PC-3 (cell line): ENCODE results near the gene SH3D19. TPM values are rescaled to one million over a fixed set of nuclear protein-coding genes. Genes with fewer than 3 reads are reported as not detected.

Source experiments
- ATAC-seq: fragments of 200-7000 bp; cut with Tn5 transposase; 2 replicates; pipeline ENCODE4 v1.9.1; 2020; ENCODE audit warnings: mild to moderate bottlenecking, moderate library complexity
- BruUV-seq: library from RNA; stranded (reverse); fragments of 400-500 nt; replicated peaks from 2 replicates; lab custom pipeline; 2021; lab: Mats Ljungman, UMichigan
- CTCF ChIA-PET: fragments of 300-600 bp; sonication (Branson Sonifier 250); formaldehyde crosslinking; loops from one replicate; lab custom pipeline; 2022; ENCODE audit warnings: antibody characterized with exemption; lab: Charles Lee
- POLR2A ChIA-PET: fragments of 300-600 bp; sonication (Branson Sonifier 250); formaldehyde crosslinking; loops from one replicate; lab custom pipeline; 2022; ENCODE audit warnings: antibody characterized with exemption; ENCODE audit not compliant: unreplicated experiment; lab: Charles Lee
- DNase-seq: peaks from one replicate; pipeline ENCODE4 v3.0.0-alpha.2; 2015
- H2AFZ ChIP-seq: fragments of 300-600 bp; sonication (generic); 2 replicates; pipeline ENCODE4 v1.6.0; 2016; ENCODE audit warnings: antibody characterized with exemption, low read length
- H3F3A ChIP-seq: fragments of 300-600 bp; sonication (generic); one replicate; pipeline ENCODE4 v1.6.0; 2017; ENCODE audit warnings: antibody characterized with exemption, low read length, control low read depth, mild to moderate bottlenecking; ENCODE audit not compliant: unreplicated experiment
- H3K27ac ChIP-seq: fragments of 300-600 bp; sonication (generic); 2 replicates; pipeline ENCODE4 v1.5.1; 2016; ENCODE audit warnings: mild to moderate bottlenecking, low read length
- H3K27me3 ChIP-seq: fragments of 300-600 bp; sonication (generic); 2 replicates; pipeline ENCODE4 v1.6.1; 2016; ENCODE audit warnings: low read length, mixed read lengths
- H3K36me3 ChIP-seq: fragments of 300-600 bp; sonication (generic); 2 replicates; pipeline ENCODE4 v1.6.1; 2016; ENCODE audit warnings: low read depth, mixed run types, low read length, mixed read lengths
- H3K4me1 ChIP-seq: fragments of 300-600 bp; sonication (generic); 2 replicates; pipeline ENCODE4 v1.5.1; 2016; ENCODE audit warnings: low read length; ENCODE audit not compliant: insufficient read depth
- H3K4me2 ChIP-seq: fragments of 300-600 bp; sonication (generic); 2 replicates; pipeline ENCODE4 v1.6.0; 2016; ENCODE audit warnings: low read length
- H3K4me3 ChIP-seq: fragments of 300-600 bp; sonication (generic); 2 replicates; pipeline ENCODE4 v1.5.1; 2016; ENCODE audit warnings: mild to moderate bottlenecking, low read length, mixed read lengths
- H3K79me2 ChIP-seq: fragments of 300-600 bp; sonication (generic); 2 replicates; pipeline ENCODE4 v1.6.1; 2017; ENCODE audit warnings: low read length, mixed read lengths
- H3K9ac ChIP-seq: fragments of 300-600 bp; sonication (generic); 2 replicates; pipeline ENCODE4 v1.6.0; 2016; ENCODE audit warnings: mild to moderate bottlenecking, low read length
- H3K9me2 ChIP-seq: fragments of 300-600 bp; sonication (generic); replicated peaks from 2 replicates; pipeline ENCODE4 v1.6.1; 2016; ENCODE audit warnings: mixed run types, low read length, mixed read lengths
- H3K9me3 ChIP-seq: fragments of 300-600 bp; sonication (generic); 2 replicates; pipeline ENCODE4 v1.6.1; 2016; ENCODE audit warnings: low read length, mixed read lengths
- H4K20me1 ChIP-seq: fragments of 300-600 bp; sonication (generic); 2 replicates; pipeline ENCODE4 v1.6.1; 2016; ENCODE audit warnings: low read length, mixed read lengths
- EZH2 ChIP-seq: fragments of 300-600 bp; sonication (generic); IDR thresholded peaks from one replicate; pipeline ENCODE4 v1.6.1; 2017; ENCODE audit warnings: antibody characterized with exemption, mild to moderate bottlenecking, low read length; ENCODE audit not compliant: unreplicated experiment
- EZH2phosphoT487 ChIP-seq: fragments of 300-600 bp; sonication (generic); IDR thresholded peaks from 2 replicates; pipeline ENCODE4 v1.6.1; 2018; ENCODE audit warnings: mild to moderate bottlenecking, antibody characterized with exemption, low read length, borderline replicate concordance
- intact Hi-C: fragments of 100-400 bp; cut with micrococcal nuclease; formaldehyde crosslinking; loops from 2 replicates; pipeline ENCODE4 v1.9.0; 2023
- total RNA-seq: library from RNA; depleted of rRNA; stranded (reverse); fragments of >200 nt; gene quantifications from 2 replicates; pipeline ENCODE4 v1.2.3, GENCODE V29; 2014
- TF ChIP-seq, protein P1 (sequence below): fragments of 300-600 bp; sonication (generic); conservative IDR thresholded peaks from 2 replicates; pipeline ENCODE4 v1.5.1; 2017; ENCODE audit warnings: antibody characterized with exemption, low read depth, mild to moderate bottlenecking, low read length

Gene SH3D19
- total RNA-seq, 1 experiment from 2014 or later: 30.1 TPM

DNA sequence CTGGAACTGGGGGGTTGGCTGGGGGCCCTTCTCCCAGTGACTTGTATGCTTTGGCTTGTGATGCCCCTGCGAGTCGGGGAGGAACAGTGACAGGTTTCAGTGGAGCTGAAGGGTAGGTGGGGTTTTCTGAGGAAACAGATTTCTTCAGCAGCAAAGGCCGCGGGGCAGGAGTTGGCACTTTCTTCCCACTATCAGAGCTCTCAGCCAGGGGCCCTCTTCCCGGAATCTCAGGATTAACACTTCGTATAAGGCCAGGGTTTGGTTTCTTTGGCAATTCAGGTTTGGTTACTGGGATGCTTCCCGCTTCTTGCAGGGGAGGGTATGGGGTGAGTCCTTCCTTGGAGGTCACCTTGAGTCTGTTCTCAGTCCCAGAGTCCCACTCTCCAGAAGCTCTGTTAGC is 150.6 kb downstream of the SH3D19 start:
- Histone ChIP-seq H3K27me3 (no peaks in the 10 kb centered on the region), H3K4me2 (no peak overlapping the region), H3K27ac (no peak overlapping the region), H3K9me2 (no peaks in the 10 kb centered on the region), H3K4me1 (no peaks in the 10 kb centered on the region), H3K36me3 (0 out of 2 replicates have a peak, but pooled peaks cover 9% of the 10 kb centered on the region), H3F3A (no peaks in the 10 kb centered on the region), H3K4me3 (no peak overlapping the region), H3K9ac (no peak overlapping the region), H4K20me1 (no peaks in the 10 kb centered on the region), H2AFZ (no peak overlapping the region), H3K9me3 (no peaks in the 10 kb centered on the region), H3K79me2 (no peaks in the 10 kb centered on the region)
- ATAC-seq: no peak
- no peak for DNase-seq
- TSS peak; percentile 70 for BruUV-seq
- ChIA-PET CTCF (no interaction called here), POLR2A (no interaction called here)
- intact Hi-C loops: no loop called here
- TF ChIP-seq, protein P1, sequence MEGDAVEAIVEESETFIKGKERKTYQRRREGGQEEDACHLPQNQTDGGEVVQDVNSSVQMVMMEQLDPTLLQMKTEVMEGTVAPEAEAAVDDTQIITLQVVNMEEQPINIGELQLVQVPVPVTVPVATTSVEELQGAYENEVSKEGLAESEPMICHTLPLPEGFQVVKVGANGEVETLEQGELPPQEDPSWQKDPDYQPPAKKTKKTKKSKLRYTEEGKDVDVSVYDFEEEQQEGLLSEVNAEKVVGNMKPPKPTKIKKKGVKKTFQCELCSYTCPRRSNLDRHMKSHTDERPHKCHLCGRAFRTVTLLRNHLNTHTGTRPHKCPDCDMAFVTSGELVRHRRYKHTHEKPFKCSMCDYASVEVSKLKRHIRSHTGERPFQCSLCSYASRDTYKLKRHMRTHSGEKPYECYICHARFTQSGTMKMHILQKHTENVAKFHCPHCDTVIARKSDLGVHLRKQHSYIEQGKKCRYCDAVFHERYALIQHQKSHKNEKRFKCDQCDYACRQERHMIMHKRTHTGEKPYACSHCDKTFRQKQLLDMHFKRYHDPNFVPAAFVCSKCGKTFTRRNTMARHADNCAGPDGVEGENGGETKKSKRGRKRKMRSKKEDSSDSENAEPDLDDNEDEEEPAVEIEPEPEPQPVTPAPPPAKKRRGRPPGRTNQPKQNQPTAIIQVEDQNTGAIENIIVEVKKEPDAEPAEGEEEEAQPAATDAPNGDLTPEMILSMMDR: no peak
- TF ChIP-seq EZH2: no peak
- TF ChIP-seq EZH2phosphoT487: no peak

DNA sequence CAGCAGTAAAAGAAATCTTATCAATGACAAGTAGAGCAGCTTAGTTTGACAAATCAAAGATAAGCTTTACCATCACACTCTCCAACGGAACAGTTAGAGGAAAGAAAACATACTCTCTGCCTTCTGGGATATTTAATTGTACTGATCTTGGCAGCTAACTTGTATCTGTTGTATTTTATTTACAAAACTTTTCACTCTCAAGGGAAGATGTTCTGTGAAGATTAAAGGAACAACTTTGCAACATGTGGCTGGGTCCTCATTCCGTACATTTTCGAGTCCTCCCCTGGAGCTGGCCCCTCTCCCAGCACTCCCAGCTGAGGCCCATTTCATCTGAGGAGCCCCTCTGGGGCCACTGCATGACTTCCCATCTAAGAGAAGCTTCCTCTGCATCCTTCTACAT is 151.5 kb downstream of the SH3D19 start:
- TF ChIP-seq EZH2phosphoT487: no peak
- TF ChIP-seq, protein P1: no peak
- TF ChIP-seq EZH2: no peak
- no peak for DNase-seq
- Histone ChIP-seq H3K27me3 (no peaks in the 10 kb centered on the region), H3K9me2 (no peaks in the 10 kb centered on the region), H3K9ac (no peak overlapping the region), H4K20me1 (no peaks in the 10 kb centered on the region), H2AFZ (no peak overlapping the region), H3K36me3 (0 out of 2 replicates have a peak, but pooled peaks cover 9% of the 10 kb centered on the region), H3F3A (no peaks in the 10 kb centered on the region), H3K9me3 (no peaks in the 10 kb centered on the region), H3K27ac (no peak overlapping the region), H3K4me3 (no peak overlapping the region), H3K4me1 (no peaks in the 10 kb centered on the region), H3K79me2 (no peaks in the 10 kb centered on the region), H3K4me2 (no peak overlapping the region)
- ATAC-seq: no peak
- no TSS peak for BruUV-seq
- intact Hi-C loops: no loop called here
- ChIA-PET CTCF (no interaction called here), POLR2A (no interaction called here)

DNA sequence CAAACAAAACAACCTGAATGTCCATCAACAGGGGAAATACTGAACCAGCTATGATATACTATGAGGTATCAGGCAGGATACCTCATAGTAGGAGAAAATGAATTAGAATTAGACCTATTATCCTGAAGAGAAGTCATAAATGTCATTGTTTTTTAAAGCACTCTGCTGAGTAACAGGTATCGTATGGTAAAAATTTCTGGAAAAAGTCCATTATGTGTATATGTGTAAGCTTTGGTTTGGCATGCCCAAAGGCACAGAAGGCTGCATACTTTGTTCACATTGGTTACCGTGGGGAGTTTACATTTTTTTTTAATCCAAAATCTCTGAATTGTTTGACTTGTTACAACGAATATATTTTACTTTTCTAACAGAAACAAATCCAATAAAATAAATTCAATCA is 155.5 kb downstream of the SH3D19 start:
- peaks cover 16% of the 10 kb centered on the region for H3K4me1 ChIP-seq
- H3K9ac ChIP-seq: no peak overlapping the region
- ATAC-seq (no peak), DNase-seq (no peak)
- no peak overlapping the region for H3K4me2 ChIP-seq
- BruUV-seq: no TSS peak
- POLR2A ChIA-PET: interaction anchor here (0.7 kb wide), 1 partner anchor 264 kb away, joined by 3 read pairs; no protein-coding TSS in a partner anchor
- CTCF ChIA-PET: no interaction called here
- no peak overlapping the region for H2AFZ ChIP-seq
- H3K4me3 ChIP-seq: no peak overlapping the region
- no peaks in the 10 kb centered on the region for H4K20me1 ChIP-seq
- TF ChIP-seq EZH2phosphoT487 (no peak), EZH2 (no peak)
- TF ChIP-seq, protein P1: no peak
- no peaks in the 10 kb centered on the region for H3K9me3 ChIP-seq
- H3K36me3 ChIP-seq: no peaks in the 10 kb centered on the region; the same call in 1 of the 2 replicates
- H3K27ac ChIP-seq: no peak overlapping the region
- H3K27me3 ChIP-seq: no peaks in the 10 kb centered on the region
- intact Hi-C loops: loop anchor here (5.0 kb wide), 1 partner anchor 57 kb away; no protein-coding TSS in a partner anchor
- H3K79me2 ChIP-seq: no peaks in the 10 kb centered on the region
- H3F3A ChIP-seq: no peaks in the 10 kb centered on the region
- no peaks in the 10 kb centered on the region for H3K9me2 ChIP-seq
